NB4 (cell line): ENCODE measurements around the gene DNAJC1.

Source experiments
- POLR2A ChIP-seq: IDR thresholded peaks from 2 replicates; pipeline ENCODE4 v1.6.1; 2011; ENCODE audit warnings: mild to moderate bottlenecking; ENCODE audit not compliant: insufficient read length; ENCODE audit errors: extremely low read depth
- TF ChIP-seq, protein P1 (sequence below): IDR thresholded peaks from one replicate; pipeline ENCODE4 v1.5.1; 2012; ENCODE audit warnings: low read depth, low read length
- TF ChIP-seq, protein P2 (sequence below): IDR thresholded peaks from 2 replicates; pipeline ENCODE4 v1.6.1; 2011; ENCODE audit warnings: low read depth, low read length

DNA sequence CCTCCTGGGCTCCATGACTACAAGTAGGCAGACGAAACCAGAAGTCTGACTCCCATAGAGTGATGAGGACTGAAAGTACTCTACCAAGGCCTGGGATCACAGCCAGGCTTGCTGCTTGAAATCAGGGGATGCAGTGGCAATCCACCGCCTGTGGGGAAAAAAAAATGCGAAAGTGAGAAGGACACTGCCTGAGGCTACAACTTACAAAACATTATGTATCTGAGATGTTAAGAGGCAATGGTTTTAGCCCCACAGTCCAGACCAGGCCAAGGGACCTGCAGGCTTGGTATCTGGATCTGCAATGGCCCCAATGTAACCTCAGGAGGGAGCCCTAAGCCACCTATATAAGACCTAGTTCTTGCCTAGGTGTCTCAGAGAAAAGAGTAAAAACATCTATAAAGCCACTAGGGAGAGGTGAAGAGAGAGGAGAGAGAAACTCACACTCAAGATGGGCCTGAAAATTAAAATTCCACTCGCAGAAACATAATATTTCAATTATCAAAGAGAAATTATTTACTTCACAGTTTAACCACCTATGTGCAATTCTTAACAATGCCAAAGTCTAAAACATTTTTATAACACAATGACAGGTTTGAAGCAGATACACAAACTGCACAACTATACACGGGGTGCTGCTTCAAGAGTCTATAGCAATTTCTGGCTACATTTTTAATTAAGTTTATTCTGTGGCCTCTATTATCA is 13.9 kb downstream of the DNAJC1 start:
- no peak for TF ChIP-seq POLR2A
- TF ChIP-seq, protein P1, sequence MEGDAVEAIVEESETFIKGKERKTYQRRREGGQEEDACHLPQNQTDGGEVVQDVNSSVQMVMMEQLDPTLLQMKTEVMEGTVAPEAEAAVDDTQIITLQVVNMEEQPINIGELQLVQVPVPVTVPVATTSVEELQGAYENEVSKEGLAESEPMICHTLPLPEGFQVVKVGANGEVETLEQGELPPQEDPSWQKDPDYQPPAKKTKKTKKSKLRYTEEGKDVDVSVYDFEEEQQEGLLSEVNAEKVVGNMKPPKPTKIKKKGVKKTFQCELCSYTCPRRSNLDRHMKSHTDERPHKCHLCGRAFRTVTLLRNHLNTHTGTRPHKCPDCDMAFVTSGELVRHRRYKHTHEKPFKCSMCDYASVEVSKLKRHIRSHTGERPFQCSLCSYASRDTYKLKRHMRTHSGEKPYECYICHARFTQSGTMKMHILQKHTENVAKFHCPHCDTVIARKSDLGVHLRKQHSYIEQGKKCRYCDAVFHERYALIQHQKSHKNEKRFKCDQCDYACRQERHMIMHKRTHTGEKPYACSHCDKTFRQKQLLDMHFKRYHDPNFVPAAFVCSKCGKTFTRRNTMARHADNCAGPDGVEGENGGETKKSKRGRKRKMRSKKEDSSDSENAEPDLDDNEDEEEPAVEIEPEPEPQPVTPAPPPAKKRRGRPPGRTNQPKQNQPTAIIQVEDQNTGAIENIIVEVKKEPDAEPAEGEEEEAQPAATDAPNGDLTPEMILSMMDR: peak; percentile 16
- TF ChIP-seq, protein P2, sequence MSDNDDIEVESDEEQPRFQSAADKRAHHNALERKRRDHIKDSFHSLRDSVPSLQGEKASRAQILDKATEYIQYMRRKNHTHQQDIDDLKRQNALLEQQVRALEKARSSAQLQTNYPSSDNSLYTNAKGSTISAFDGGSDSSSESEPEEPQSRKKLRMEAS: no peak
